Fibroblast of lung (primary cell): ENCODE measurements around the gene PITRM1. TPM values are rescaled to one million over a fixed set of nuclear protein-coding genes. Genes with fewer than 3 reads are reported as not detected.
"Not testable (repeated sequence)": the region's sequence is repeated elsewhere in the genome, so short reads cannot be mapped to it uniquely, and the experiment has no call there.

Experiments used
- DNase-seq, 2 donors: peaks; one replicate each; pipeline versions ENCODE4 v3.0.0 to v3.0.0-alpha.2; 2010; ENCODE audit warnings: low read depth in 2 of 2
- H2AFZ ChIP-seq: 2 replicates; pipeline ENCODE4 v1.5.1; 2012; ENCODE audit warnings: low read length, control low read depth, inconsistent platforms
- H3K27ac ChIP-seq: 2 replicates; pipeline ENCODE4 v1.5.1; 2011; ENCODE audit warnings: low read length, control low read depth; ENCODE audit not compliant: insufficient read depth
- H3K27me3 ChIP-seq: 2 replicates; pipeline ENCODE4 v1.5.1; 2011; ENCODE audit warnings: mild to moderate bottlenecking, low read length; ENCODE audit not compliant: control insufficient read depth, insufficient read depth
- H3K36me3 ChIP-seq: 2 replicates; pipeline ENCODE4 v1.5.1; 2011; ENCODE audit warnings: low read length; ENCODE audit not compliant: control insufficient read depth, insufficient read depth
- H3K4me1 ChIP-seq: 2 replicates; pipeline ENCODE4 v1.5.1; 2011; ENCODE audit warnings: low read length; ENCODE audit not compliant: control insufficient read depth, insufficient read depth; ENCODE audit errors: extremely low read depth
- H3K4me2 ChIP-seq: 2 replicates; pipeline ENCODE4 v1.5.1; 2011; ENCODE audit warnings: low read length, control low read depth; ENCODE audit not compliant: insufficient read depth; ENCODE audit errors: extremely low read depth
- H3K4me3 ChIP-seq, 4 experiments: fragments of 200-600 bp in 1 of 4; sonication (generic) in 1 of 4; replicated peaks in 1 of 4; 2 replicates each; pipeline ENCODE4 v1.5.1; 2011 to 2016; ENCODE audit warnings: low read length in 4 of 4, low read depth in 3 of 4, mild to moderate bottlenecking in 3 of 4, control low read depth in 2 of 4, inconsistent platforms in 1 of 4, mixed read lengths in 1 of 4; ENCODE audit not compliant: insufficient read depth in 1 of 4; ENCODE audit errors: control extremely low read depth in 1 of 4
- H3K79me2 ChIP-seq: 2 replicates; pipeline ENCODE4 v1.5.1; 2012; ENCODE audit warnings: mild to moderate bottlenecking, low read length, inconsistent platforms; ENCODE audit not compliant: control insufficient read depth, insufficient read depth
- H3K9ac ChIP-seq: 2 replicates; pipeline ENCODE4 v1.5.1; 2011; ENCODE audit warnings: mild to moderate bottlenecking, low read length, control low read depth; ENCODE audit not compliant: insufficient read depth
- H3K9me3 ChIP-seq: 2 replicates; pipeline ENCODE4 v1.5.1; 2012; ENCODE audit warnings: low read depth, low read length; ENCODE audit not compliant: control insufficient read depth, insufficient read depth
- H4K20me1 ChIP-seq: 2 replicates; pipeline ENCODE4 v1.5.1; 2011; ENCODE audit warnings: low read length; ENCODE audit not compliant: control insufficient read depth, insufficient read depth; ENCODE audit errors: extremely low read depth
- CTCF ChIP-seq, 2 donors: IDR thresholded peaks in 1 of 2; conservative IDR thresholded peaks in 1 of 2; 1 replicate in 1 of 2; 2 replicates in 1 of 2; pipeline ENCODE4 v1.5.1; 2011 to 2012; ENCODE audit warnings: low read length in 2 of 2, control low read depth in 1 of 2, inconsistent platforms in 1 of 2, low read depth in 1 of 2, mild to moderate bottlenecking in 1 of 2
- EZH2 ChIP-seq: IDR thresholded peaks from 2 replicates; pipeline ENCODE4 v1.5.1; 2012; ENCODE audit warnings: low read length, control low read depth, mild to moderate bottlenecking; ENCODE audit errors: missing control alignments
- polyA plus RNA-seq, 2 donors: library from polyadenylated mRNA; depleted of rRNA in 1 of 2; stranded (reverse) in 1 of 2; unstranded in 1 of 2; fragments of >200 nt; gene quantifications; 2 replicates each; pipeline ENCODE4 v1.2.1, GENCODE V29; 2011 to 2012; ENCODE audit warnings: missing spikeins in 1 of 2
- total RNA-seq: library from RNA; depleted of rRNA; stranded (reverse); fragments of >200 nt; gene quantifications from 2 replicates; pipeline ENCODE4 v1.2.1, GENCODE V29; 2014

The PITRM1 gene
- total and polyA plus RNA-seq, 2 donors (not counting 1 experiment from before 2014, with no cell fraction given) = 53.1 to 73.7 TPM

GRCh38 chr10:3193751-3194150 is 21.2 kb upstream of the PITRM1 start:
- Histone ChIP-seq H3K9me3 (no peaks in the 10 kb centered on the region), H3K36me3 (no peaks in the 10 kb centered on the region), H3K4me2 (no peak overlapping the region), H2AFZ (no peak overlapping the region), H3K4me1 (peaks cover 11% of the 10 kb centered on the region), H3K9ac (no peak overlapping the region), H3K4me3 (no peak overlapping the region), H3K27ac (no peak overlapping the region), H3K79me2 (no peaks in the 10 kb centered on the region), H3K27me3 (no peaks in the 10 kb centered on the region), H4K20me1 (no peaks in the 10 kb centered on the region)
- TF ChIP-seq CTCF (conservative IDR thresholded peaks at IDR 0.05 in 1 of 2, IDR thresholded peaks at IDR 0.05 in 1 of 2; ENCODE audit: low read depth in 1 of 2, low read length in 2 of 2) (no peak), EZH2 (no peak)
- DNase-seq = no peak

- Histone ChIP-seq H3K9me3 (no peaks in the 10 kb centered on the region), H4K20me1 (no peaks in the 10 kb centered on the region), H3K4me3 (peak overlapping the region; percentile 27 to 68 (median 40)), H3K27ac (peak overlapping the region; percentile 58), H3K79me2 (no peaks in the 10 kb centered on the region), H3K4me1 (peaks cover 11% of the 10 kb centered on the region), H3K9ac (no peak overlapping the region), H3K36me3 (no peaks in the 10 kb centered on the region), H3K4me2 (peak overlapping the region; percentile 77), H2AFZ (peak overlapping the region; percentile 44), H3K27me3 (no peaks in the 10 kb centered on the region)
- DNase-seq = peak; percentile 48 to 89
- no peak for TF ChIP-seq EZH2
- TF ChIP-seq CTCF (conservative IDR thresholded peaks at IDR 0.05 in 1 of 2, IDR thresholded peaks at IDR 0.05 in 1 of 2; ENCODE audit: low read depth in 1 of 2, low read length in 2 of 2) = peak; percentile 88 to 92
Measured at GRCh38 chr10:3192856-3193635, 20.5 kb upstream of the PITRM1 start.

- no peak overlapping the region for H3K4me3 ChIP-seq
- H3K27me3 ChIP-seq = no peaks in the 10 kb centered on the region
- H4K20me1 ChIP-seq = no peaks in the 10 kb centered on the region
- no peaks in the 10 kb centered on the region for H3K36me3 ChIP-seq
- DNase-seq = no peak
- TF ChIP-seq EZH2 = no peak
- no peak for TF ChIP-seq CTCF (conservative IDR thresholded peaks at IDR 0.05 in 1 of 2, IDR thresholded peaks at IDR 0.05 in 1 of 2; ENCODE audit: low read depth in 1 of 2, low read length in 2 of 2)
- H3K4me1 ChIP-seq = no peaks in the 10 kb centered on the region
- no peak overlapping the region for H2AFZ ChIP-seq
- H3K9ac ChIP-seq = no peak overlapping the region
- no peak overlapping the region for H3K4me2 ChIP-seq
- H3K9me3 ChIP-seq = no peaks in the 10 kb centered on the region
- H3K79me2 ChIP-seq = no peaks in the 10 kb centered on the region
- no peak overlapping the region for H3K27ac ChIP-seq
Measured at GRCh38 chr10:3190817-3191216, 18.2 kb upstream of the PITRM1 start.

- not testable (repeated sequence) for H3K9me3 ChIP-seq, H3K4me1 ChIP-seq, H3K4me2 ChIP-seq, H3K36me3 ChIP-seq, H3K4me3 ChIP-seq, H3K9ac ChIP-seq, H3K27ac ChIP-seq, H4K20me1 ChIP-seq, DNase-seq, H2AFZ ChIP-seq, H3K27me3 ChIP-seq, H3K79me2 ChIP-seq
Measured at GRCh38 chr10:3187229-3187628, 14.6 kb upstream of the PITRM1 start.
